PC-3 (cell line): ENCODE data around the gene MSGN1. TPM values are rescaled to one million over a fixed set of nuclear protein-coding genes. Genes with fewer than 3 reads are reported as not detected.

Experiments
- ATAC-seq: fragments of 200-7000 bp; cut with Tn5 transposase; 2 replicates; pipeline ENCODE4 v1.9.1; 2020; ENCODE audit warnings: mild to moderate bottlenecking, moderate library complexity
- BruUV-seq: library from RNA; stranded (reverse); fragments of 400-500 nt; replicated peaks from 2 replicates; lab custom pipeline; 2021; lab: Mats Ljungman, UMichigan
- CTCF ChIA-PET: fragments of 300-600 bp; sonication (Branson Sonifier 250); formaldehyde crosslinking; loops from one replicate; lab custom pipeline; 2022; ENCODE audit warnings: antibody characterized with exemption; lab: Charles Lee
- POLR2A ChIA-PET: fragments of 300-600 bp; sonication (Branson Sonifier 250); formaldehyde crosslinking; loops from one replicate; lab custom pipeline; 2022; ENCODE audit warnings: antibody characterized with exemption; ENCODE audit not compliant: unreplicated experiment; lab: Charles Lee
- DNase-seq: peaks from one replicate; pipeline ENCODE4 v3.0.0-alpha.2; 2015
- H2AFZ ChIP-seq: fragments of 300-600 bp; sonication (generic); 2 replicates; pipeline ENCODE4 v1.6.0; 2016; ENCODE audit warnings: antibody characterized with exemption, low read length
- H3F3A ChIP-seq: fragments of 300-600 bp; sonication (generic); one replicate; pipeline ENCODE4 v1.6.0; 2017; ENCODE audit warnings: antibody characterized with exemption, low read length, control low read depth, mild to moderate bottlenecking; ENCODE audit not compliant: unreplicated experiment
- H3K27ac ChIP-seq: fragments of 300-600 bp; sonication (generic); 2 replicates; pipeline ENCODE4 v1.5.1; 2016; ENCODE audit warnings: mild to moderate bottlenecking, low read length
- H3K27me3 ChIP-seq: fragments of 300-600 bp; sonication (generic); 2 replicates; pipeline ENCODE4 v1.6.1; 2016; ENCODE audit warnings: low read length, mixed read lengths
- H3K36me3 ChIP-seq: fragments of 300-600 bp; sonication (generic); 2 replicates; pipeline ENCODE4 v1.6.1; 2016; ENCODE audit warnings: low read depth, mixed run types, low read length, mixed read lengths
- H3K4me1 ChIP-seq: fragments of 300-600 bp; sonication (generic); 2 replicates; pipeline ENCODE4 v1.5.1; 2016; ENCODE audit warnings: low read length; ENCODE audit not compliant: insufficient read depth
- H3K4me2 ChIP-seq: fragments of 300-600 bp; sonication (generic); 2 replicates; pipeline ENCODE4 v1.6.0; 2016; ENCODE audit warnings: low read length
- H3K4me3 ChIP-seq: fragments of 300-600 bp; sonication (generic); 2 replicates; pipeline ENCODE4 v1.5.1; 2016; ENCODE audit warnings: mild to moderate bottlenecking, low read length, mixed read lengths
- H3K79me2 ChIP-seq: fragments of 300-600 bp; sonication (generic); 2 replicates; pipeline ENCODE4 v1.6.1; 2017; ENCODE audit warnings: low read length, mixed read lengths
- H3K9ac ChIP-seq: fragments of 300-600 bp; sonication (generic); 2 replicates; pipeline ENCODE4 v1.6.0; 2016; ENCODE audit warnings: mild to moderate bottlenecking, low read length
- H3K9me2 ChIP-seq: fragments of 300-600 bp; sonication (generic); replicated peaks from 2 replicates; pipeline ENCODE4 v1.6.1; 2016; ENCODE audit warnings: mixed run types, low read length, mixed read lengths
- H3K9me3 ChIP-seq: fragments of 300-600 bp; sonication (generic); 2 replicates; pipeline ENCODE4 v1.6.1; 2016; ENCODE audit warnings: low read length, mixed read lengths
- H4K20me1 ChIP-seq: fragments of 300-600 bp; sonication (generic); 2 replicates; pipeline ENCODE4 v1.6.1; 2016; ENCODE audit warnings: low read length, mixed read lengths
- CTCF ChIP-seq: fragments of 300-600 bp; sonication (generic); conservative IDR thresholded peaks from 2 replicates; pipeline ENCODE4 v1.5.1; 2017; ENCODE audit warnings: antibody characterized with exemption, low read depth, mild to moderate bottlenecking, low read length
- EZH2 ChIP-seq: fragments of 300-600 bp; sonication (generic); IDR thresholded peaks from one replicate; pipeline ENCODE4 v1.6.1; 2017; ENCODE audit warnings: antibody characterized with exemption, mild to moderate bottlenecking, low read length; ENCODE audit not compliant: unreplicated experiment
- EZH2phosphoT487 ChIP-seq: fragments of 300-600 bp; sonication (generic); IDR thresholded peaks from 2 replicates; pipeline ENCODE4 v1.6.1; 2018; ENCODE audit warnings: mild to moderate bottlenecking, antibody characterized with exemption, low read length, borderline replicate concordance
- intact Hi-C: fragments of 100-400 bp; cut with micrococcal nuclease; formaldehyde crosslinking; loops from 2 replicates; pipeline ENCODE4 v1.9.0; 2023
- total RNA-seq: library from RNA; depleted of rRNA; stranded (reverse); fragments of >200 nt; gene quantifications from 2 replicates; pipeline ENCODE4 v1.2.3, GENCODE V29; 2014

The MSGN1 gene
- total RNA-seq, 1 experiment from 2014 or later: not detected

- peaks cover 34% of the 10 kb centered on the region; the same call in 1 of the 2 replicates for H3K27me3 ChIP-seq
- H3K4me2 ChIP-seq: no peak overlapping the region
- no peaks in the 10 kb centered on the region for H3K9me2 ChIP-seq
- ChIA-PET CTCF (no interaction called here), POLR2A (no interaction called here)
- H3K9me3 ChIP-seq: no peaks in the 10 kb centered on the region
- H3F3A ChIP-seq: no peaks in the 10 kb centered on the region
- no peaks in the 10 kb centered on the region for H4K20me1 ChIP-seq
- no peak overlapping the region for H3K9ac ChIP-seq
- H3K27ac ChIP-seq: no peak overlapping the region
- H3K4me1 ChIP-seq: no peaks in the 10 kb centered on the region
- H3K4me3 ChIP-seq: no peak overlapping the region
- TF ChIP-seq CTCF: no peak
- TF ChIP-seq EZH2phosphoT487: no peak
- no peak for TF ChIP-seq EZH2
- H3K36me3 ChIP-seq: no peaks in the 10 kb centered on the region
- ATAC-seq (no peak), DNase-seq (no peak)
- H2AFZ ChIP-seq: no peak overlapping the region
- BruUV-seq: no TSS peak
- H3K79me2 ChIP-seq: no peaks in the 10 kb centered on the region
- intact Hi-C loops: no loop called here
Observed at GRCh38 chr2:17792515-17792914, 23.7 kb upstream of the MSGN1 start.

- no peak for TF ChIP-seq EZH2
- no peak for TF ChIP-seq CTCF
- TF ChIP-seq EZH2phosphoT487: no peak
- POLR2A ChIA-PET: no interaction called here
- H3K27ac ChIP-seq: no peak overlapping the region
- no peak for ATAC-seq
- H3F3A ChIP-seq: no peaks in the 10 kb centered on the region
- H3K9me3 ChIP-seq: no peaks in the 10 kb centered on the region
- CTCF ChIA-PET: no interaction called here
- no peaks in the 10 kb centered on the region for H3K36me3 ChIP-seq
- no peaks in the 10 kb centered on the region for H3K79me2 ChIP-seq
- H3K4me2 ChIP-seq: no peak overlapping the region
- H3K27me3 ChIP-seq: peaks cover 37% of the 10 kb centered on the region; the same call in 1 of the 2 replicates
- H3K9me2 ChIP-seq: no peaks in the 10 kb centered on the region
- no peak for DNase-seq
- no peaks in the 10 kb centered on the region for H3K4me1 ChIP-seq
- H3K9ac ChIP-seq: no peak overlapping the region
- no peaks in the 10 kb centered on the region for H4K20me1 ChIP-seq
- no TSS peak for BruUV-seq
- H3K4me3 ChIP-seq: no peak overlapping the region
- intact Hi-C loops: no loop called here
- H2AFZ ChIP-seq: no peak overlapping the region
Observed at GRCh38 chr2:17793296-17793695, 23.0 kb upstream of the MSGN1 start.

- Histone ChIP-seq H3K9me2 (no peaks in the 10 kb centered on the region), H4K20me1 (no peaks in the 10 kb centered on the region), H3K9me3 (no peaks in the 10 kb centered on the region), H3K27me3 (peaks cover 43% of the 10 kb centered on the region), H3K9ac (no peak overlapping the region), H3F3A (no peaks in the 10 kb centered on the region), H3K36me3 (no peaks in the 10 kb centered on the region), H3K27ac (no peak overlapping the region), H3K79me2 (no peaks in the 10 kb centered on the region), H3K4me1 (no peaks in the 10 kb centered on the region), H3K4me2 (no peak overlapping the region), H2AFZ (no peak overlapping the region), H3K4me3 (no peak overlapping the region)
- DNase-seq (no peak), ATAC-seq (no peak)
- intact Hi-C loops: no loop called here
- CTCF ChIA-PET: no interaction called here
- BruUV-seq: no TSS peak
- TF ChIP-seq CTCF: no peak
- no peak for TF ChIP-seq EZH2
- no peak for TF ChIP-seq EZH2phosphoT487
- POLR2A ChIA-PET: no interaction called here
Observed at GRCh38 chr2:17793803-17794354, 22.4 kb upstream of the MSGN1 start.
